DMS153 (cell line): Measurements from ENCODE around the gene PDXP.
A peak's percentile ranks its signal among the peaks of the same experiment; 100 is the strongest.
"Not testable (repeated sequence)": the region's sequence is repeated elsewhere in the genome, so short reads cannot be mapped to it uniquely, and the experiment has no call there.

Experiments used
- DNase-seq: peaks from one replicate; lab custom pipeline; 2025; lab: John Stamatoyannopoulos, UW

PDXP gene

DNA sequence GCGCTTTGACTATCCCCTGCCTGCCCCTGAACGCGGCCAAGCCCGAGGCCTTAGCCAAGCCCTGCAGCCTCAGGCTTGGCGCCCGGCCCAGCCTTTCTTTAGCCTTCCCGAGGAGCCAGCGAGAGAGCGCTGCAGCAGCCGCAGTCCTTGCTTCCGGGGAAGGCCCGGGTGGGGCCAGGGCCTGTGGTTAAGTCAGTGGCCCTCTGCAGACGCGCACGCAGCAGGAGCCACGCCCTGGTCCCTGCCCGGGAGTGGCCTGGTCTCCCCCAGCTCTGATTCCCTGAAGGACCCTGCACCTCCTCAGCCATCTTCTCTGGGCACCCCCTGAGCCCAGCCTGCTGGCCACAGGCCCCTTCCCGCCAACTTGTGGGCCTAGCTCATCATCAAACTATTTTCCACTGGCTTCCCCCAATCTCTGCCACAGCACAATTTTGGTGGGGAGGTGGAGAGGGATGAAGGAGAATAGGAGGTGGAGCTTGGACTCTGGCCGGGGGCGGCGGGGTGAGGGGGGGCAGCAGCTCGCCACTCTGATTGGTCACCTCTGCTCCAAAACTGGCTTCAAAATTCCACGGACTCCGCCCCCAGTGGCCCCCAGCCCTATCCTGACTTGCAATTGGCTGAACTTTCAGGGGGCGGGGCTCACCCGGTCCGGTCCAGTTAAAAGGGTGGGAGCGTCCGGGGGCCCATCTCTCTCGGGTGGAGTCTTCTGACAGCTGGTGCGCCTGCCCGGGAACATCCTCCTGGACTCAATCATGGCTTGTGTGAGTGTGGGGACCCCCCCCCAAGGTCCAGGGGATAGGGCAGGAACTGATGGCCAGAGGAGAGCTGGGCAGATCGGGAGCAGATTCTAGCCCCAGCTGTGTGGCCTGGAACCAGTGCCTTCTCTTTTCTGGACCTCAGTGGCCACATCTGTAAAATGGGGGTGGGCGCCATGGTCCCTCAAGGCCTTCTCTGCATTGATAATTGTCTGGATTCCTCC, 16.7 kb downstream of the PDXP start, which contains the start of gene LGALS1:
TSS of gene LGALS1 (plus strand) at position 686 of the 979 bp plus-strand sequence. CDS start at position 753, 67 bp downstream.
- DNase-seq = peak; percentile 66

DNA sequence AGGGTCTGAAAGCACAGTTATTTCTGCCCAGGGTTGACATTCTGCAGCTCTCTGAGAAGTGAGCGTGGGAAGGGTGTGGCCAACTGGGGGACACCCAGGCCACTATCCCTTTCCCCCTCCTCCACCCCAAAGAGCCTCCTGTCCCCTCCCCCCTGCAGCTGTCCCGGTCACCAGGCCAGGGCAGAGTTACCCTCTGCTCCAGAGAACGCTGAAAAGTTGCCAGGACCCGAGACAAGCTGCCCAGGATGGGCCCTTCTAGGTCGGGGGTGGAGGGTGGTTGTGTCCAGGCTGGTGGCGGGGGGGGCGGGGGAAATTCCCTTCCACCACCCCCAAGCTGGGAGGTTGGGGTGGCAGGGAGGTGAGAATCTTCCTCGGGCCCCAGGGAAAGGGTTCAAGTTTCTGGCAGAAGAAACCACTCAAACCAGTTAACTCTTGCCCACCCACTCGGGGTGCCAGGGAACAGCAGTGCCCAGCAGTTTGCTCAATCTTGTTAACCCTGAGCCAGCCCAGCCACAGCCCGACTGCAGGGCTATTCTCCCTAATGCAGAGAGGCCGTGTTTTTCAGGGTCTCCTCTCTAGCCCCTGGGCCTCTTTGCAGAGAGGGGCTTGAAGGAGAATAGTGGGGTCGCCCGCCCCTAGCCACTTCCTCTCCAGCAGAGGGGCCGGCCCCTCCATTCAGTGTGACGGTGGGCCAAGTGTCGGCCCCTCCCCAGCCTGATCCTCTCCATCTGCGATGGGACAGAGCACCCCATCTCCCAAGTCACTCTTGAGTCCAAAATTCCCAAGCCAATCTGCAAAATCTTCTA, 17.6 kb downstream of the PDXP start:
- no peak for DNase-seq

DNA sequence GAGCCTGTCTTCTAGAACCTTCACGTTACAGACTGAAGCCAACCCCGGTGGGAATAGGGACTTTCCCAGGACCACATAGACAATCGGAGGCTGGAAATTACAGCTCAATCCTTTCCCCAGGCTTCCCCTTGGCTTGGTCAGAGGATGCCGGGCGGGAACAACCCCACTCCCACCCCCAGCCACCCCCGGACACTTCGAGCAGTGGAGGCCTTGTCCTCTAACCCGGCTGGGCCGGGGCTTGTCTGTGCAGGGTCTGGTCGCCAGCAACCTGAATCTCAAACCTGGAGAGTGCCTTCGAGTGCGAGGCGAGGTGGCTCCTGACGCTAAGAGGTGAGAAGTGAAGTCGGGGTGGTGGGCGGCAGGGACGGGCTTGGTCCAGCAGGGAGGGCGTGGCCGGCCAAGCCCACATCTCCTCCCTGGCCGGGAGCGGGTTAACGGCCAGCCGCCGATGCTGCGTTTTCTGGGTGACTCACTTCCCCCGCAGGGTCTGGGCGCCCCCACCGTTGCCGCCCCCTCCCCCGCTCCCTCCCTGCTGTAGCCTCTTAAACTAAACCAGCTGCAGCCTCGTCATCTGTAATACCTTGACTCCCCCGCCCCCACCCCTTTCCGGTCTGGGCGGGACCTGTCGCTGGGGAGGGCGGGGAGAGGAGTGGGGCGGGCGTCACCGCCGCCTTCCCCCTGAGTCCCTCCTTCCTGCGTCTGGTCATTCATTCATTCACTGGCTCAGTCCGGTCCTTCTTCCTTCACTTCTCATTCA, 18.4 kb downstream of the PDXP start:
- peak; percentile 63 for DNase-seq

DNA sequence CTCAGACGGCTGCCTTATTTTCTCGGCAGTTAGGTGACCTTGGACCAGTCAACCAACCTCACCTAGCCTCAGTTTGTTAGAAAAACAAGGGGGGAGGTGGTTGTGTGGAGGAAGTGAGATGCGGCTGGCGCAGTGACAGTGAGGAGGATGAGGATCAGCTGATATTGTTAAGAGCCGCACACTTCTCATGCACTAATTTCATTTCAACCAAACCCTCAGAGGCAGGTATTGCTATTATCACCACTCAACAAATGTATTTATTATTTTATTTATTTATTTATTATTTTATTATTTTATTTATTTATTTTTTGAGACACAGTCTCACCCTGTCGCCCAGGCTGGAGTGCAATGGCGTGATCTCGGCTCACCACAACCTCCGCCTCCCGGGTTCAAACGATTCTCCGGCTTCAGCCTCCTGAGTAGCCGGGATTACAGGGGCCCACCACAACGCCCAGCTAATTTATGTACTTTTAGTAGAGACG, 19.0 kb downstream of the PDXP start:
- no peak for DNase-seq

GRCh38 chr22:37678372-37678771, 19.8 kb downstream of the PDXP start:
- DNase-seq = no peak

- no peak for DNase-seq
Observed at GRCh38 chr22:37679670-37680069, 21.1 kb downstream of the PDXP start.

DNA sequence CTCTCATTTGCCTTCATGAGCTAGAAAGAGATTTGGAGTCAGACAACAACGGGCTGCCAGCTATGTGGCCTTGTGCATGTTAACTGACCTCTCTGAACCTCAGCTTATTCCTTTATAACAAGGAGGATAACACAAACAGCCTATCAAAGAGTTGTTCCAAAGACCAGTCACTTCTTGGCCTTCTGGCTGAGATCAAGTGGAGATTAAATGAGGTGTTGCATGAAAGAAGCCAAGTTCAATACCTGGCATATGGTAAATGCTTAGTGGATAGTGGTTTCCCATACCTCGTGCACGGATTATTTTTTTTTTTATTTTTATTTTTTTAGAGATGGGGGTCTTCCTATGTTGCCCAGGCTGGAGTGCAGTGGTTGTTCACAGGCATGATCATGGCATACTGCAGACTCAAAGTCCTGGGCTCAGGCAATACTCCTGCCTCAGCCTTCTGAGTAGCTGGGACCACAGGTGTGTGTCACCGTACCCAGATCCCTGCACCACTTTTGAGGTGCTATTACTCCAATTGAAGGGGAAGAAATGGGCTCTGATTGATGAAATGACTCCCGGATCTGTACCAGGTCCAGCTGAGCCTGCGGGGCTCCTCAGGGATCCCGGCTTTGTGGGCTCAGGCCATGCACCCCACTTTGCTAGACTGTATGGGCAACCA, 21.8 kb downstream of the PDXP start:
- DNase-seq = no peak

DNA sequence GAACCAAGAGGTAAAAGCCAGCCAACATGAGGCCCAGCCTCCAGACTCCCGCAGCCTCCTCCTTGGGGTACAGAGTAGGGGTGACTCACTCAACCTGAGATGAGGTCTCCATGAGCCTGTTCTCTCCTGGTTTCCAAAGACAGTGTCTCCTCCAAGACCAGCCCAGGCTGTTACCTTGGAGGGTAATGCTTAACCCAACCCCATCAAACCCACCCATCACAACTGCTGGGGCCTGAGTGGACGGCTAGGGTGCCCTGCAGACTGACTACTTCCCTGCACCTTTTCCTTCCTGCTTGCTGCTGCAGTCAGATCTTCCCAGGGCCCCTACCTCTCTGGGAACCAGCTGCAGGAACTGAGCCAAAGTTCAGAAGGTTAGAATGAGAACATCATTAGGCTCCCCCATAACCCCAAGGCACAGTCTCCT, 22.5 kb downstream of the PDXP start:
- no peak for DNase-seq

- peak; percentile 74 for DNase-seq
Observed at GRCh38 chr22:37681556-37682049, 23.1 kb downstream of the PDXP start.

GRCh38 chr22:37684803-37685615, 26.5 kb downstream of the PDXP start:
- no peak for DNase-seq

DNA sequence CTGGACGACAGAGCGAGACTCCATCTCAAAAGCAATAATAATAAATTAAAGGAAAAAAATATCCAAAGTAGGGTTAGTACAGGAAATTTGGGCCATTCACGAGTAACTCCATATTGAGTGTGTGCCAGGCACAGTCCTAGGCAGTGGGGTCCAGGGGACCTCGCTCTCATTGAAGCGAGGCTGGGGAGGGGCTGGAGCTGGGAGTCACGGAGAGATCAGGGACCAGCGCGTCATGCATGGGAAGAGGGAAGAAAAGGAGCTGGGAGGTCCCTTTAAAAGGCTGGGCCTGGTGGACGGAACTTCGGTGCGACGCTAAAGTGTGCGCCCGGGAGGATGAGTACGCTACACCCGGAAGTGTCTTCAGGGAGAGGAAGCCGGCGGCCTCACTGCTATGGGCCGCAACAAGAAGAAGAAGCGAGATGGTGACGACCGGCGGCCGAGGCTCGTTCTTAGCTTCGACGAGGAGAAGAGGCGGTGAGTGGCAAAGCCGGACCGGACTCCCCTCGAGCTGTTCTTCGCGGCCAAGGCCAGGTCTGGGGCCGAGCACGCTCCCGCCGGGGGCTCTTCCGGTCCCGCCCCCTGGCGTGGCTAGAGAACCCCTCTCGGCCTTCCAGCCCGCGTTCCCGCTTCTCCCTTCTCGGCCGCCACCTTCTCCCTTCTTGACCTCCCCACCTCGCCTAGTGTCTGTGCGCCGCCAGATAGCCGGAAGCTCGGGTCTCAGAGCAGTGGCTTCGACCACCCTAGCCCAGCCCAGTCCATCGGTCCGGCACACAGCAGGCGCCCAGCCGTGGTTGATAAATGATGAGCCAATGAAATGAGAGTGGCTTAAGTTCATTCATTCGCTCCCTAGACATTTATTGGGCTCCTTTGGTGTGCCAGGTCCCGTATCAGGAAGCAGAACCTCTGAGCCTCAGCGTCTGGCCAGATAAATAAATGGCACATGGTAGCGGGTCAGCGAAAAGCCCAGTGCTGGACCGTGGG, 27.8 kb downstream of the PDXP start, which contains the start of gene NOL12:
TSS of gene NOL12 (plus strand) at position 342 of the 981 bp plus-strand sequence. CDS start at position 392, 50 bp downstream.
- DNase-seq = peak; percentile 69

DNA sequence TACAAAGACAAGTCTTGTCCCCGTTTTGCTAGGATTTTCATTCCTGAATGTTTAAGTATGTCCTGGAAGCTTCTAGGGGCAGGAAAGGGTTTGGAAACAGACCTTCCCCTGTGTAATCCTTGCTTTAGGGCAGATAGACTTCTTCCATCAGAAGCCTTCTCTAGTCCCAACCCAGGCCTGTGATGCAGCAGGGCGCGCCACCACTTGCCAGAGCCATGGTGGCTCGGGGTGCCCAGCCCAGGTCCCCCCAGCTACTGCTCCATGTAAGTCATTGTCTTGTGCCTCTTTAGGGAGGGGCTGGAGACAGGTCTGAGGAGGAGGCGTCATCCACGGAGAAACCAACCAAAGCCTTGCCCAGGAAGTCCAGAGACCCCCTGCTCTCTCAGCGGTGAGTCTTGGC, 31.9 kb downstream of the PDXP start:
- no peak for DNase-seq

- no peak for DNase-seq
Observed at GRCh38 chr22:37690901-37691504, 32.5 kb downstream of the PDXP start.

GRCh38 chr22:37692627-37693285, 34.2 kb downstream of the PDXP start:
- no peak for DNase-seq

- not testable (repeated sequence) for DNase-seq
Observed at GRCh38 chr22:37694131-37694530, 35.6 kb downstream of the PDXP start.

DNA sequence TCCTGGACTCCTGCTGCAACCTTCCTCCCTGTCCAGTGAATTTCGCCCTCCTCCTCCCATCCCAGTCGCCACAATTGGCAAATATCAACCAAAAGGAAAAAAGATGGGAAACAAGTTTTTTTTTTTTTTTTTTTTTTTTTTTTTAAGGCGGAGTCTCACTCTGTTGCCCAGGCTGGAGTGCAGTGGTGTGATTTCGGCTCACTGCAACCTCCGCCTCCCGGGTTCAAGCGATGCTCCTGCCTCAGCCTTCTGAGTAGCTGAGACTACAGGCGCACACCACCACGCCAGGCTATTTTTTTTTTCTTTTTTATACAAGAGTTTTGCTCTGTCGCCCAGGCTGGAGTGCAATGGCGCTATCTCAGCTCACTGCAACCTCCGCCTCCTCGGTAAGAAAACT, 37.7 kb downstream of the PDXP start:
- not testable (repeated sequence) for DNase-seq

GRCh38 chr22:37696657-37697537, 38.4 kb downstream of the PDXP start, which contains the start of gene TRIOBP:
TSS of gene TRIOBP (plus strand) at chr22:37697048. CDS start at chr22:37701366, 4,318 bp downstream.
- DNase-seq = peak; percentile 96
